B cell (primary cell): ENCODE data around the gene PPP4R4.

ENCODE experiments used
- CTCF ChIP-seq: fragments of 200-600 bp; IDR thresholded peaks from one replicate; pipeline ENCODE4 v1.8.0; 2022; ENCODE audit warnings: antibody characterized with exemption, mild to moderate bottlenecking
- EZH2 ChIP-seq: IDR thresholded peaks from 2 replicates; pipeline ENCODE4 v1.6.1; 2012; ENCODE audit warnings: borderline replicate concordance, low read depth, mild to moderate bottlenecking, moderate library complexity, low read length; ENCODE audit not compliant: insufficient read depth, poor library complexity, severe bottlenecking

GRCh38 chr14:94269156-94269555, 95.0 kb downstream of the PPP4R4 start:
- TF ChIP-seq CTCF (no peak), EZH2 (no peak)
